ENCODE data around the gene ZBTB12. TPM values are rescaled to one million over a fixed set of nuclear protein-coding genes. Genes with fewer than 3 reads are reported as not detected.

ZBTB12 gene
- total and polyA plus RNA-seq, 9 of the 15 experiments (the other 6 are each of a cell fraction or from before 2014, with no cell fraction given): 0.03 to 12.4 (median 5.8) TPM; not detected in 1

DNA sequence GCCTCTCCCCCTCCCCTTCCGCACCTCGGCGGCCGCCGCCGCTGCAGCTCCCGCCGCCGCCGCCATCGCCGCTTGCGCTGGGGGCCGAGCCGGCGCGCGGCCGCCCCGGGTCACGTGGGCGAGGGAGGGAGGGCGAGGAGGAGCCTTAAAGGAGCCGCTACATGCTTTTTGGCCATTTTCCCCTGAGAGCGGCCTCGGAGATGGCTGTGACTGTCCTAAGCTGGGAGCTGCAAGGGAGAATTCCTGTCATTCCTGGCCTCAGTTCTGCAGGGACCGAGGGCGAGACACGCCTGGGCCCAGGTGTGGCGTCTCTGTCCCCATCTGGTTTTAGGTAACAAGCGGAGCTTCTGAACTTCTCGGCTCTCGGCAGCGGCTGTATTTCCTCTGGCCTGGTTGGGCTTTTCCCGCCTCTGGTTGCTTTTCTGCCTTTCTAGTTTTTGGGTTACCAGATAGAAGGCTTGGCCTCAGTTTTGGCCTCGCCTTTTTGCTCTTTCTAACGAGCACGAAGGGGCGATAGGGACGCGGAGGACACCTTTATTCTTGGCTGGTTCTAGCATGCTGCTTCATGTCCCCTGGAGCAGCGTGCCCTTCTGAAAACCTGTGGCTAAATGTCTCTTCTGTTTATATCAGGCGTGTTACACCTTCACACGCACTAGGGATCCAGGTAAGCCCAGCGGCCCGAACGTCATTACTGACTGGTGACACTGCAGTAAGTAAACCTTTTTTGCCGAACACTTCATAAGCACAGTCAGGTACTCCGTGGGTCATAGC is 4.1 kb downstream of the ZBTB12 start, which contains the start of gene EHMT2 (continued):
- TF ChIP-seq, protein P1, sequence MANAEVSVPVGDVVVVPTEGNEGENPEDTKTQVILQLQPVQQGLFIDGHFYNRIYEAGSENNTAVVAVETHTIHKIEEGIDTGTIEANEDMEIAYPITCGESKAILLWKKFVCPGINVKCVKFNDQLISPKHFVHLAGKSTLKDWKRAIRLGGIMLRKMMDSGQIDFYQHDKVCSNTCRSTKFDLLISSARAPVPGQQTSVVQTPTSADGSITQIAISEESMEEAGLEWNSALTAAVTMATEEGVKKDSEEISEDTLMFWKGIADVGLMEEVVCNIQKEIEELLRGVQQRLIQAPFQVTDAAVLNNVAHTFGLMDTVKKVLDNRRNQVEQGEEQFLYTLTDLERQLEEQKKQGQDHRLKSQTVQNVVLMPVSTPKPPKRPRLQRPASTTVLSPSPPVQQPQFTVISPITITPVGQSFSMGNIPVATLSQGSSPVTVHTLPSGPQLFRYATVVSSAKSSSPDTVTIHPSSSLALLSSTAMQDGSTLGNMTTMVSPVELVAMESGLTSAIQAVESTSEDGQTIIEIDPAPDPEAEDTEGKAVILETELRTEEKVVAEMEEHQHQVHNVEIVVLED (CRISPR knock-in tag; IDR thresholded peaks at IDR 0.05): peak; percentile 81
- TF ChIP-seq SIN3A (IDR thresholded peaks at IDR 0.05; ENCODE audit: borderline replicate concordance in 2 of 2, control insufficient read depth in 1 of 2, low read depth in 2 of 2, low read length in 2 of 2) (0 out of 4 replicates have a peak, but pooled peaks of 1 of the 2 experiments have one; percentile 28), ZNF316 (IDR thresholded peaks at IDR 0.05) (no peak), ZNF436 (CRISPR knock-in tag; IDR thresholded peaks at IDR 0.05) (no peak), ZNF780A (CRISPR knock-in tag; IDR thresholded peaks at IDR 0.05) (peak; percentile 73; the same call in 1 of the 2 replicates), CXXC5 (CRISPR knock-in tag; IDR thresholded peaks at IDR 0.05) (peak; percentile 94), ZSCAN32 (CRISPR knock-in tag; IDR thresholded peaks at IDR 0.05) (no peak), SUPT5H (IDR thresholded peaks at IDR 0.05) (peak; percentile 70), ZNF445 (CRISPR knock-in tag; IDR thresholded peaks at IDR 0.05; ENCODE audit: low read depth) (no peak; the same call in 1 of the 2 replicates), POLR2AphosphoS5 (IDR thresholded peaks at IDR 0.05; ENCODE audit: control insufficient read depth, insufficient read depth, low read depth, low read length) (peak; percentile 58), E2F3 (CRISPR knock-in tag; IDR thresholded peaks at IDR 0.05) (peak; percentile 81; the same call in 1 of the 2 replicates), BHLHE40 (IDR thresholded peaks at IDR 0.05; ENCODE audit: low read length) (peak; percentile 88), CBX1 (IDR thresholded peaks at IDR 0.05; ENCODE audit: low read depth) (no peak), CBFB (CRISPR knock-in tag; IDR thresholded peaks at IDR 0.05) (peak; percentile 24; the same call in 1 of the 2 replicates), ZEB2 (IDR thresholded peaks at IDR 0.05) (peak; percentile 46; the same call in 1 of the 2 replicates), RBFOX2 (IDR thresholded peaks at IDR 0.05; ENCODE audit: low read depth, low read length) (peak; percentile 79), HNRNPLL (IDR thresholded peaks at IDR 0.05; ENCODE audit: low read depth, low read length, poor library complexity, severe bottlenecking) (peak; percentile 36)
- TF ChIP-seq, protein P2, sequence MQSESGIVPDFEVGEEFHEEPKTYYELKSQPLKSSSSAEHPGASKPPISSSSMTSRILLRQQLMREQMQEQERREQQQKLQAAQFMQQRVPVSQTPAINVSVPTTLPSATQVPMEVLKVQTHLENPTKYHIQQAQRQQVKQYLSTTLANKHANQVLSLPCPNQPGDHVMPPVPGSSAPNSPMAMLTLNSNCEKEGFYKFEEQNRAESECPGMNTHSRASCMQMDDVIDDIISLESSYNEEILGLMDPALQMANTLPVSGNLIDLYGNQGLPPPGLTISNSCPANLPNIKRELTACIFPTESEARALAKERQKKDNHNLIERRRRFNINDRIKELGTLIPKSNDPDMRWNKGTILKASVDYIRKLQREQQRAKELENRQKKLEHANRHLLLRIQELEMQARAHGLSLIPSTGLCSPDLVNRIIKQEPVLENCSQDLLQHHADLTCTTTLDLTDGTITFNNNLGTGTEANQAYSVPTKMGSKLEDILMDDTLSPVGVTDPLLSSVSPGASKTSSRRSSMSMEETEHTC (IDR thresholded peaks at IDR 0.05): peak; percentile 2; the same call in 1 of the 2 replicates
- TF ChIP-seq, protein P3, sequence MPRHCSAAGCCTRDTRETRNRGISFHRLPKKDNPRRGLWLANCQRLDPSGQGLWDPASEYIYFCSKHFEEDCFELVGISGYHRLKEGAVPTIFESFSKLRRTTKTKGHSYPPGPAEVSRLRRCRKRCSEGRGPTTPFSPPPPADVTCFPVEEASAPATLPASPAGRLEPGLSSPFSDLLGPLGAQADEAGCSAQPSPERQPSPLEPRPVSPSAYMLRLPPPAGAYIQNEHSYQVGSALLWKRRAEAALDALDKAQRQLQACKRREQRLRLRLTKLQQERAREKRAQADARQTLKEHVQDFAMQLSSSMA (CRISPR knock-in tag; IDR thresholded peaks at IDR 0.05): no peak; the same call in 1 of the 2 replicates
- TF ChIP-seq, protein P4, sequence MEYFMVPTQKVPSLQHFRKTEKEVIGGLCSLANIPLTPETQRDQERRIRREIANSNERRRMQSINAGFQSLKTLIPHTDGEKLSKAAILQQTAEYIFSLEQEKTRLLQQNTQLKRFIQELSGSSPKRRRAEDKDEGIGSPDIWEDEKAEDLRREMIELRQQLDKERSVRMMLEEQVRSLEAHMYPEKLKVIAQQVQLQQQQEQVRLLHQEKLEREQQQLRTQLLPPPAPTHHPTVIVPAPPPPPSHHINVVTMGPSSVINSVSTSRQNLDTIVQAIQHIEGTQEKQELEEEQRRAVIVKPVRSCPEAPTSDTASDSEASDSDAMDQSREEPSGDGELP (CRISPR knock-in tag; IDR thresholded peaks at IDR 0.05; ENCODE audit: borderline replicate concordance): peak; percentile 50
